Mucosa of descending colon (tissue), 3 donors: ENCODE results near the gene ZNF326. TPM values are rescaled to one million over a fixed set of nuclear protein-coding genes. Genes with fewer than 3 reads are reported as not detected.

Experiments used
- ATAC-seq: fragments of 200-7000 bp; cut with Tn5 transposase; one replicate; pipeline ENCODE4 v1.9.1; 2020; ENCODE audit warnings: mild to moderate bottlenecking, moderate library complexity
- DNase-seq, 3 donors: peaks; one replicate each; pipeline ENCODE4 v3.0.0-alpha.2; 2020
- H3K36me3 ChIP-seq: fragments of 200-600 bp; one replicate; pipeline ENCODE4 v1.8.0; 2021; ENCODE audit warnings: low read depth, mild to moderate bottlenecking
- H3K4me1 ChIP-seq: fragments of 200-600 bp; one replicate; pipeline ENCODE4 v1.8.0; 2021; ENCODE audit warnings: low read depth, mild to moderate bottlenecking
- H3K4me3 ChIP-seq: fragments of 200-600 bp; one replicate; pipeline ENCODE4 v1.8.0; 2021; ENCODE audit warnings: mild to moderate bottlenecking
- H3K9me3 ChIP-seq: fragments of 200-600 bp; one replicate; pipeline ENCODE4 v1.8.0; 2021; ENCODE audit warnings: mild to moderate bottlenecking
- intact Hi-C, 2 donors: fragments of 100-400 bp; cut with DNase I in 1 of 2; cut with micrococcal nuclease in 1 of 2; formaldehyde crosslinking; loops; one replicate each; pipeline versions ENCODE4 v1.11.0 to v1.11.1; 2022; cut with DNase I, micrococcal nuclease
- long read RNA-seq, 2 donors: library from polyadenylated mRNA; unstranded; transcript quantifications; one replicate each; pipeline ENCODE4 v2.0.0, GENCODE V29; 2019 to 2021
- total RNA-seq, 3 donors: library from RNA; stranded (reverse); fragmentation: NEBNext Ultra II Directional in 2 of 3; extraction: Animal tissue kit (Norgen Biotek cat#: 25700) in 2 of 3; gene quantifications; one replicate each; pipeline versions ENCODE4 v1.2.1 to v1.2.4, GENCODE V29; 2021 to 2023
- TF ChIP-seq, protein P1 (sequence below): fragments of 200-600 bp; IDR thresholded peaks from one replicate; pipeline ENCODE4 v1.8.0; 2022; ENCODE audit warnings: antibody characterized with exemption, mild to moderate bottlenecking
- donor health status: DM: no; HTN: no; CAD: no; lungs with moderate emphysema.
- donor health status: DM: no; HTN: no; CAD: no.
- donor health status: DM: no; HTN: yes; CAD: no.

ZNF326 gene
- 10 to 100 TPM; 25.8 to 41.5 (median 40.1) TPM for total RNA-seq
- long read RNA-seq, donor 1, partial matches to known transcripts = 2 of 12 reads
- long read RNA-seq, donor 1, other reads (novel, unspliced or antisense) = 3 of 12 reads
- long read RNA-seq, donor 2, partial matches to known transcripts = 33 of 57 reads
- long read RNA-seq, donor 2, other reads (novel, unspliced or antisense) = 20 of 57 reads

- peak; percentile 95 for ATAC-seq
- intact Hi-C loops = loop anchor here in 1 of 2 donors (5.0 kb wide), 1 partner anchor 193 kb away; no protein-coding TSS in a partner anchor
Observed at GRCh38 chr1:89994805-89995597, at the start of gene ZNF326. ZNF326 (plus strand) TSS chr1:89995110; CDS start chr1:89995258, 148 bp downstream.

GRCh38 chr1:89945852-89946476 is 48.9 kb upstream of the ZNF326 start:
- intact Hi-C loops = no loop called here

More at GRCh38 chr1:89994805-89995597, at the start of gene ZNF326:
- peaks cover 39% of the 10 kb centered on the region for H3K4me1 ChIP-seq
- peak within 1 kb of the TSS; percentile 83 for H3K4me3 ChIP-seq
- H3K9me3 ChIP-seq = no peaks in the 10 kb centered on the region
- peak; percentile 96 to 99 (median 97) for DNase-seq
- peaks cover 4% of the 10 kb centered on the region for H3K36me3 ChIP-seq
- TF ChIP-seq, protein P1, sequence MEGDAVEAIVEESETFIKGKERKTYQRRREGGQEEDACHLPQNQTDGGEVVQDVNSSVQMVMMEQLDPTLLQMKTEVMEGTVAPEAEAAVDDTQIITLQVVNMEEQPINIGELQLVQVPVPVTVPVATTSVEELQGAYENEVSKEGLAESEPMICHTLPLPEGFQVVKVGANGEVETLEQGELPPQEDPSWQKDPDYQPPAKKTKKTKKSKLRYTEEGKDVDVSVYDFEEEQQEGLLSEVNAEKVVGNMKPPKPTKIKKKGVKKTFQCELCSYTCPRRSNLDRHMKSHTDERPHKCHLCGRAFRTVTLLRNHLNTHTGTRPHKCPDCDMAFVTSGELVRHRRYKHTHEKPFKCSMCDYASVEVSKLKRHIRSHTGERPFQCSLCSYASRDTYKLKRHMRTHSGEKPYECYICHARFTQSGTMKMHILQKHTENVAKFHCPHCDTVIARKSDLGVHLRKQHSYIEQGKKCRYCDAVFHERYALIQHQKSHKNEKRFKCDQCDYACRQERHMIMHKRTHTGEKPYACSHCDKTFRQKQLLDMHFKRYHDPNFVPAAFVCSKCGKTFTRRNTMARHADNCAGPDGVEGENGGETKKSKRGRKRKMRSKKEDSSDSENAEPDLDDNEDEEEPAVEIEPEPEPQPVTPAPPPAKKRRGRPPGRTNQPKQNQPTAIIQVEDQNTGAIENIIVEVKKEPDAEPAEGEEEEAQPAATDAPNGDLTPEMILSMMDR = no peak

GRCh38 chr1:89946532-89946931 is 48.4 kb upstream of the ZNF326 start:
- ATAC-seq (peak; percentile 65), DNase-seq (no peak)
- Histone ChIP-seq H3K4me1 (peaks cover 19% of the 10 kb centered on the region), H3K9me3 (no peaks in the 10 kb centered on the region), H3K4me3 (no peak overlapping the region), H3K36me3 (no peaks in the 10 kb centered on the region)
- intact Hi-C loops = no loop called here
- TF ChIP-seq, protein P1 = no peak

More at GRCh38 chr1:89945852-89946476, 48.9 kb upstream of the ZNF326 start:
- peaks cover 19% of the 10 kb centered on the region for H3K4me1 ChIP-seq
- no peaks in the 10 kb centered on the region for H3K36me3 ChIP-seq
- H3K4me3 ChIP-seq = no peak overlapping the region
- peak; percentile 8 for ATAC-seq
- DNase-seq = no peak
- TF ChIP-seq, protein P1 = no peak
- H3K9me3 ChIP-seq = no peaks in the 10 kb centered on the region

GRCh38 chr1:89948722-89949345 is 46.1 kb upstream of the ZNF326 start:
- ATAC-seq (no peak), DNase-seq (no peak)
- intact Hi-C loops = no loop called here
- no peaks in the 10 kb centered on the region for H3K9me3 ChIP-seq
- TF ChIP-seq, protein P1 = no peak
- H3K36me3 ChIP-seq = no peaks in the 10 kb centered on the region
- no peak overlapping the region for H3K4me3 ChIP-seq
- H3K4me1 ChIP-seq = peaks cover 20% of the 10 kb centered on the region

- peaks cover 16% of the 10 kb centered on the region for H3K4me1 ChIP-seq
- no peaks in the 10 kb centered on the region for H3K9me3 ChIP-seq
- H3K36me3 ChIP-seq = no peaks in the 10 kb centered on the region
- no peak for DNase-seq
- TF ChIP-seq, protein P1 = no peak
- intact Hi-C loops = no loop called here
- no peak overlapping the region for H3K4me3 ChIP-seq
- peak; percentile 61 for ATAC-seq
Observed at GRCh38 chr1:89949991-89950624, 44.8 kb upstream of the ZNF326 start.
